Lower leg skin (tissue), 4 donors: Measurements from ENCODE around the gene DUSP8. TPM values are rescaled to one million over a fixed set of nuclear protein-coding genes. Genes with fewer than 3 reads are reported as not detected.

Experiments used
- DNase-seq, 2 donors: peaks; one replicate each; pipeline ENCODE4 v3.0.0-alpha.2; 2019; ENCODE audit warnings: low spot score in 2 of 2
- H3K4me3 ChIP-seq: fragments of 200-600 bp; sonication (generic); 2 replicates; pipeline ENCODE4 v1.5.1; 2017; ENCODE audit warnings: mild to moderate bottlenecking, low read depth; ENCODE audit not compliant: poor library complexity, severe bottlenecking
- POLR2A ChIP-seq, 2 donors: fragments of 450-650 bp; IDR thresholded peaks; one replicate each; pipeline ENCODE4 v1.6.1; 2016 to 2017; ENCODE audit warnings: antibody characterized with exemption in 2 of 2, mild to moderate bottlenecking in 1 of 2, moderate library complexity in 1 of 2
- WGBS, 2 donors: methylation state at CpG; one replicate each; pipeline ENCODE4 v1.1.5; 2018; 5-methylcytosine and 5-hydroxymethylcytosine counted together
- intact Hi-C: fragments of 100-400 bp; cut with DNase I; formaldehyde crosslinking; loops from one replicate; pipeline ENCODE4 v1.15.0; 2023; ENCODE audit warnings: low total_unique reads
- total RNA-seq, 4 donors: library from RNA; depleted of rRNA; stranded (reverse); fragments of >200 nt; gene quantifications; one replicate each; pipeline ENCODE4 v1.1.0, GENCODE V29; 2016
- TF ChIP-seq, protein P1 (sequence below), 3 donors: fragments of 450-650 bp; IDR thresholded peaks; one replicate each; pipeline ENCODE4 v1.5.1; 2016; ENCODE audit warnings: antibody characterized with exemption in 3 of 3, mild to moderate bottlenecking in 3 of 3, moderate library complexity in 2 of 3

The DUSP8 gene
- total RNA-seq, 4 donors from 2014 or later, result 4.0 to 11.6 (median 5.9) TPM

DNA sequence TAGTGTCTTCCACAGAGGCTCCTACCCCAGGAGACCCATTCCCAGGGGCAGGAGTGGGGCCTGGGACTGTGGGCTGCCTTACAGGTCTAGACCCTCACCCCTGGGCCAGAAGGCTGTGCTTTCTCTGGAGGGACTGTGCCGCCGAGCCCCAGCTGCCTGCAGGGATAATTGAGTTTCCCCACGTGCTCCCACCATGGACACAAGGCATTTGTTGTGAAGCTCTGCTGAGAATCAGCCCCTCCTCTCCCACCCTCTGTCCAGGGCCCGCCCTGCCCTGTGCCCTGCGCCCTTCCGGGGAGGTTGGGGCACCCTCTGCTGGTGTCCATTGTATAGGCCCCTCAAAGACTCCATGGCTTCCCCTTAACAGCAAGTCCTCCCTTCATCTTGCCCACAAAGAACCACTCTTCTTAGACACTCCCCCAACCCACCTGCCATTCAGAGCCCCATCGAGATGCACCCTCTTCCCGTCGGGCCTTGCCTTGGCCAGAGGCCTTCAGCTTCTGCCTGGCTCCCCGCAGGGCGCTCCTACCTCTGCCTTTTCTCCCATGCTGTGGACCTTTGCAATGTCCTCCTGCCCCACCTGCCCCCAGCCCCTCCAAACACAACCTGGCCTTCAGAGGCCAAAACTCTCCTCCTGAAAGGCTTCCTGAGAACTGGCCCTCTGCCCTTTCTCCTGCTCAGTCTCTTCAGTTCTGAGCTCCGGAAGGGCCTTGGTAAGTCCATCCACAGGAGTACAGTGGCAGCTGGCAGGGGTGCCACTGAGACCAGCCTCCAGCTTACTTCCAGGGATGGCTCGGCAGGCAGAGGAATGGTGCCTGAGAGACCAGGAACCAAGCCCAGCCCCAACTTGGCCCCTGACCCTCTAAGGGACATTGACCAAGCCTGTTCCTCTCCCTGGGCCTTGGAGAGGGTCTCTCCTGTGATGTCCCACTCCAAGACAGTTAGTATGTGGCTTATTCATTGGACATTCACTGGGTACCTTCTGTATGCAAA, 22.4 kb downstream of the DUSP8 start:
- WGBS, 2 donors, result 81 to 84% methylated on average over 11 to 13 of the region's 13 CpGs
- TF ChIP-seq, protein P1, sequence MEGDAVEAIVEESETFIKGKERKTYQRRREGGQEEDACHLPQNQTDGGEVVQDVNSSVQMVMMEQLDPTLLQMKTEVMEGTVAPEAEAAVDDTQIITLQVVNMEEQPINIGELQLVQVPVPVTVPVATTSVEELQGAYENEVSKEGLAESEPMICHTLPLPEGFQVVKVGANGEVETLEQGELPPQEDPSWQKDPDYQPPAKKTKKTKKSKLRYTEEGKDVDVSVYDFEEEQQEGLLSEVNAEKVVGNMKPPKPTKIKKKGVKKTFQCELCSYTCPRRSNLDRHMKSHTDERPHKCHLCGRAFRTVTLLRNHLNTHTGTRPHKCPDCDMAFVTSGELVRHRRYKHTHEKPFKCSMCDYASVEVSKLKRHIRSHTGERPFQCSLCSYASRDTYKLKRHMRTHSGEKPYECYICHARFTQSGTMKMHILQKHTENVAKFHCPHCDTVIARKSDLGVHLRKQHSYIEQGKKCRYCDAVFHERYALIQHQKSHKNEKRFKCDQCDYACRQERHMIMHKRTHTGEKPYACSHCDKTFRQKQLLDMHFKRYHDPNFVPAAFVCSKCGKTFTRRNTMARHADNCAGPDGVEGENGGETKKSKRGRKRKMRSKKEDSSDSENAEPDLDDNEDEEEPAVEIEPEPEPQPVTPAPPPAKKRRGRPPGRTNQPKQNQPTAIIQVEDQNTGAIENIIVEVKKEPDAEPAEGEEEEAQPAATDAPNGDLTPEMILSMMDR (IDR thresholded peaks at IDR 0.05), result no peak
- no peak for TF ChIP-seq POLR2A (IDR thresholded peaks at IDR 0.05)
- DNase-seq, result no peak
- no peak overlapping the region for H3K4me3 ChIP-seq
- intact Hi-C loops, result no loop called here

DNA sequence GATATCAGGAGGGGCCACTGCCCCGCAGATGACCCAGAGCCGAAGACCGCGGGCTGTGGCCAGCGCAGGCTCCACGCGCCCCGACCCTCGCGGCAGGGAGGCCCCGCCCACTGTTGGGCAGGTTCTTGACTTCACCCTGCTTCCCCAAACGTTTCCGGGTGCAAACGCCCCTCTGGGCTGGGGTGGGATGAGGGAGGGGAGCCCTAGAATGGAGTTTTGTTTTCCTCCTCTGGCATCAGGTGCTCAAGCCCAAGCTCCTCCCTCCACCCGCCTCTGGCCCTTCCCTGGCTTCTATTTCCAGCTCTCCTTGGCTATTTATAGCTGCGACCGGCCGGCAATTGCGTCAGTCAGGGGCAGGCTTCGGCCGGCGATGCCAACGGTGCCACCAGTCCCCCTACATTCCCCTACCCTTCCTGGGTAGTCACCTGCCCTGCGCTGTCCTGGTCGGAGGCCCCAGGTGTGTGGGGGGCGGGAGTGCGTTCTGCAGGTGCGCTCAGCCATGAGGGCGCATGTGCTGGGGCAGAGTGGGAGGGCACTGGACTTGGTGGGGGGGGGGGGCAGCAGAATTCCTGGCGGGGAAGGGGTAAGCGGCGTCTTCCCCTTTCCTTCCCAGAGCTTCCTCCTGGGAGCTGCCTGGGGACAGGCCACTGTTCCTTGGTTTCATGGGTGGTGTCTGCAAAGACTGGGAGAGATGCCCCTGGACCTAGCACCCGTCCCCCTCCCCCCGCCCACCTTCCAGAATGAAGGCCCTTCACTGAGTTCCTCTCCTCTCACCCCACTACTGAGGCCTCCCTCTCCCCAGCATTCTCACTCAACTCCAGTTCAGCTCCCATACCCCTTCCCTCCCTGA, 23.6 kb downstream of the DUSP8 start:
- no peak for DNase-seq
- no peak overlapping the region for H3K4me3 ChIP-seq
- intact Hi-C loops, result no loop called here
- TF ChIP-seq, protein P1 (IDR thresholded peaks at IDR 0.05), result no peak
- TF ChIP-seq POLR2A (IDR thresholded peaks at IDR 0.05), result no peak
- WGBS, 2 donors, result 16 to 19% methylated on average over 32 to 34 of the region's 34 CpGs

DNA sequence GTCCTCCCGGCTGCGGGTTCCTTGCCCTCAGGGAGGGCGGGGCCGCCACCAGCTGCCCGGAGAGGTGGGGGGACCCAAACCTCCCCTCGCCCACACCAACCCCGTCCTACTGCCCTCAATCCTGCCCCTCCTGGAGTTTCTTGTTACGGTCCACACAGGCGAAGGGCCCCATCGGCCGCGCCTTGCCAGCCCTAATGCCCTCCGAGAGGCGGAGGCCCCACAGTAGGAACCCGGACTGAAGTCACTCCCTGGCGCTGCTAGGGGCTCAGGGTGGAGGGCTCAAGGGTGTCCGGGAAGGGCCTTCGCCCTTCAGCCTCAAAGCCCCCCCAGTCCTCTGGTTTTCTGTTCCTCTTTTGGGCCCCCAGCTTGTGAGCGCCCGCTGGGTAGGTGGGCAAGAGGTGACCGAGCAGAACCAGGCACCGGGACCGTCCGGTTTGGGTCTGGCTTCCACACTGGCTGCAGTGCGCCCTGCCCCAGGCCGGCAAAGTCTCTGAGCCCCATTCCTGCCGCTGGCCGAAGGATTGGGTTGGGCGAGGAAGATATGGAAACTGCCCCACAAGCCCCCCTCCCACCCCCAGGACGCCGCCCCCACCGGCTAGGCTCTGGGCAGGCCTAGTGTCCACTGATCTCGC, 24.5 kb downstream of the DUSP8 start:
- H3K4me3 ChIP-seq, result no peak overlapping the region
- intact Hi-C loops, result no loop called here
- TF ChIP-seq, protein P1 (IDR thresholded peaks at IDR 0.05), result no peak
- TF ChIP-seq POLR2A (IDR thresholded peaks at IDR 0.05), result no peak
- 11 to 15% methylated on average over 29 to 30 of the region's 33 CpGs for WGBS, 2 donors
- no peak for DNase-seq

DNA sequence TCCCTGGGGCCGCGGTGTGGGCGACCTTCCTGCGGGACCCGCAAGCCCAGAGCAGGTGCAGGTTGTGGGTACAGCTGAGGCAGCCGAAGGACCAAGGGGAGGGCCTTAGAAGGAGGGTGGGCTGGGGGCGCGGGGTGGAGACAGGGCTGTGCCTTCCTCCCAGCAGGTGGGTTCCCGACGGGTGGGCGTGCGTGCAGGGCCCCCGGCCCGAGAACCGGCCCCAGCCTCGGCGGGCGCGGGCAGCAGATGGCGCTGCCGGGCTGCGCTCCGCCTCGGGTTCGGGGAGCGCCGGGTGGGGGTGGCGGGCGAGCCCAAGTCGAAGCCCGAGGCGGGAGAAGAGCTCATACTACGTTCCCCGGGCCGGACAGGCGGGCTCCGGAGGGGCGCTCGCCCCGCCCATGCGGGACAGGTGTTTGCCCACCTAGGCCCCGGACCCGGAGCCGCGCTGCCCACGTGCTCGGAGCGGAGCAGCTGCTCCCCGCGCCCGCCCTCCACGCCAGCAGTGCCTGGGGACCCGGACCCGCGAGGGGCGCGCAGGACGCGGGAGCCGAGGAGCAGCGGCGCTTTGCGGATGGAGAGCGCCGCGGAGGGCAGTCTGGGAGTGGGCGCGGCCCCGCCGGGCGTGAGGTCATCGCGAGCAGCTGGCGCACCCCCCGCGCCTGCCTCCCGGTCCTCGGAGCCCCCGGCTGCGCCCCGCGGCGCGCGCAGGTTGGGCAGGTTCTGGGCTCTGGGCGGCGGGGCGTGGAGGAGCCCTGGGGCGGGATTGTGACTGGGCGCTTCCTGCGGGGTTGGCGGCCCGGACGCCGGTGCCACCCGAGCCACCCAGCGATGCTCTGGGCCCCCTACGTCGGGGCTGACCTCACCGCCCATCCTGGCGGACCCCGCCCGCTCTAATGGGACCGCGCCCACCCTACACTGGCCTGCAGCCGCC, 25.3 kb downstream of the DUSP8 start:
- TF ChIP-seq POLR2A (IDR thresholded peaks at IDR 0.05), result no peak
- TF ChIP-seq, protein P1 (IDR thresholded peaks at IDR 0.05), result no peak
- DNase-seq, result no peak
- H3K4me3 ChIP-seq, result no peak overlapping the region
- 1 to 2% methylated on average over 28 to 46 of the region's 106 CpGs for WGBS, 2 donors
- intact Hi-C loops, result no loop called here
